SU-DHL-6 (cell line): ENCODE results near the gene DUSP6.

Experiments
- H2AFZ ChIP-seq: fragments of 200-600 bp; sonication (generic); 2 replicates; pipeline ENCODE4 v1.6.1; 2014; ENCODE audit warnings: low read depth, mild to moderate bottlenecking, moderate library complexity, mixed read lengths, antibody characterized with exemption, low read length; ENCODE audit not compliant: severe bottlenecking
- H3F3A ChIP-seq: fragments of 200-600 bp; shearing (Covaris generic); 2 replicates; pipeline ENCODE4 v1.6.0; 2016; ENCODE audit warnings: antibody characterized with exemption, mild to moderate bottlenecking; ENCODE audit not compliant: insufficient read depth
- H3K27ac ChIP-seq: fragments of 200-600 bp; sonication (generic); 2 replicates; pipeline ENCODE4 v1.5.1; 2016; ENCODE audit warnings: low read depth, mild to moderate bottlenecking, low read length, moderate library complexity, mixed read lengths
- H3K27me3 ChIP-seq: fragments of 200-600 bp; sonication (generic), shearing (Covaris generic); 2 replicates; pipeline ENCODE4 v1.6.0; 2014; ENCODE audit warnings: mild to moderate bottlenecking, low read length
- H3K36me3 ChIP-seq: fragments of 200-600 bp; sonication (generic); 2 replicates; pipeline ENCODE4 v1.6.1; 2014; ENCODE audit warnings: mild to moderate bottlenecking, low read length, mixed read lengths
- H3K4me2 ChIP-seq: fragments of 300-600, 200-600 bp; shearing (Covaris generic), sonication (generic); 2 replicates; pipeline ENCODE4 v1.6.0; 2014; ENCODE audit warnings: low read length, low read depth, mild to moderate bottlenecking; ENCODE audit not compliant: poor library complexity, severe bottlenecking
- H3K4me3 ChIP-seq: fragments of 200-600 bp; sonication (generic); 2 replicates; pipeline ENCODE4 v1.5.1; 2014; ENCODE audit warnings: antibody characterized with exemption, low read length, mild to moderate bottlenecking, mixed read lengths; ENCODE audit not compliant: insufficient read depth, poor library complexity, severe bottlenecking
- H3K79me2 ChIP-seq: fragments of 200-600 bp; sonication (generic); 2 replicates; pipeline ENCODE4 v1.6.1; 2014; ENCODE audit warnings: mild to moderate bottlenecking, low read length, moderate library complexity; ENCODE audit not compliant: insufficient read depth
- H3K9ac ChIP-seq: fragments of 200-600 bp; sonication (generic); 2 replicates; pipeline ENCODE4 v1.7.0; 2014; ENCODE audit warnings: mild to moderate bottlenecking, low read length
- H3K9me2 ChIP-seq: fragments of 200-600 bp; sonication (generic); replicated peaks from 2 replicates; pipeline ENCODE4 v1.6.1; 2014; ENCODE audit warnings: low read length; ENCODE audit not compliant: insufficient read depth
- H3K9me3 ChIP-seq: fragments of 200-600 bp; sonication (generic); 2 replicates; pipeline ENCODE4 v1.6.1; 2014; ENCODE audit warnings: low read length, mixed read lengths; ENCODE audit not compliant: insufficient read depth
- H4K20me1 ChIP-seq: fragments of 200-600 bp; sonication (generic); 2 replicates; pipeline ENCODE4 v1.6.1; 2014; ENCODE audit warnings: low read depth, mild to moderate bottlenecking, antibody characterized with exemption, low read length, moderate library complexity, mixed read lengths
- EZH2phosphoT487 ChIP-seq: fragments of 200-600 bp; sonication (generic), shearing (Covaris generic); conservative IDR thresholded peaks from 2 replicates; pipeline ENCODE4 v1.6.1; 2018; ENCODE audit warnings: mild to moderate bottlenecking, antibody characterized with exemption, low read length, moderate library complexity, mixed read lengths
- TF ChIP-seq, protein P1 (sequence below): fragments of 200-600 bp; sonication (generic); IDR thresholded peaks from one replicate; pipeline ENCODE4 v1.5.1; 2017; ENCODE audit warnings: antibody characterized with exemption, mild to moderate bottlenecking, low read length, moderate library complexity; ENCODE audit not compliant: insufficient read depth, poor library complexity, severe bottlenecking

Gene DUSP6

DNA sequence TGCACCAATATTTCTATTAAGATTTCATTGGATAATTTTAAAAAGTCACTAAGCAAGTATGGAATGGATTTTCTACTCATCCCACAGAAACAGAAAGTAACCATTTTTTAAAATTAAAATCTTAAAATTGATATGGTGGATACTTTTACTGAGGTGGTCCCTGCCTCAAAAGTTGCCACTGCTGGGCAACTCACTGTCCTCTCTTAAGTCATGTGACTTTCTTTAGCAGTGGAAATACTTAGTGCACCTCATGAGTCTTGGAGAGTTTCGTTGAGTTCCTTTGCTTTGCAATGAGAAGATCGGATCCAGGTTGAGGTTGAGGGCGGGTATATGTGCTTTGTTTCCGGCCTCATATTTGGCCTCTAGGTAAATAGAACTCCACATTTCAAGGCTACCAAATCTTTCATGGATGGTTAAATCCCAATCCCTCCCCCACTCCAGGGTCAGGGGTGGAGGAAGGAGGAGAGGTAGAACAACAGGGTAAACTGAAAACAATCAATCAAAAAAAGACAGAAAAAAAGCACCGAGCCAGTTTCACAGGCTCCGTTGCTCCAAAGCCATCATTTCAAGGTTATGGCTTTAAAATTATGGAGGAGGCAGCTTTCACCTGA, 39.5 kb upstream of the DUSP6 start:
- Histone ChIP-seq H3K9me2 (no peaks in the 10 kb centered on the region), H3K36me3 (no peaks in the 10 kb centered on the region), H3K4me3 (no peak overlapping the region), H4K20me1 (no peaks in the 10 kb centered on the region), H3K79me2 (no peaks in the 10 kb centered on the region), H2AFZ (no peak overlapping the region), H3K27me3 (no peaks in the 10 kb centered on the region), H3K27ac (no peak overlapping the region), H3K4me2 (no peak overlapping the region), H3F3A (no peaks in the 10 kb centered on the region), H3K9ac (no peak overlapping the region), H3K9me3 (no peaks in the 10 kb centered on the region)
- TF ChIP-seq, protein P1, sequence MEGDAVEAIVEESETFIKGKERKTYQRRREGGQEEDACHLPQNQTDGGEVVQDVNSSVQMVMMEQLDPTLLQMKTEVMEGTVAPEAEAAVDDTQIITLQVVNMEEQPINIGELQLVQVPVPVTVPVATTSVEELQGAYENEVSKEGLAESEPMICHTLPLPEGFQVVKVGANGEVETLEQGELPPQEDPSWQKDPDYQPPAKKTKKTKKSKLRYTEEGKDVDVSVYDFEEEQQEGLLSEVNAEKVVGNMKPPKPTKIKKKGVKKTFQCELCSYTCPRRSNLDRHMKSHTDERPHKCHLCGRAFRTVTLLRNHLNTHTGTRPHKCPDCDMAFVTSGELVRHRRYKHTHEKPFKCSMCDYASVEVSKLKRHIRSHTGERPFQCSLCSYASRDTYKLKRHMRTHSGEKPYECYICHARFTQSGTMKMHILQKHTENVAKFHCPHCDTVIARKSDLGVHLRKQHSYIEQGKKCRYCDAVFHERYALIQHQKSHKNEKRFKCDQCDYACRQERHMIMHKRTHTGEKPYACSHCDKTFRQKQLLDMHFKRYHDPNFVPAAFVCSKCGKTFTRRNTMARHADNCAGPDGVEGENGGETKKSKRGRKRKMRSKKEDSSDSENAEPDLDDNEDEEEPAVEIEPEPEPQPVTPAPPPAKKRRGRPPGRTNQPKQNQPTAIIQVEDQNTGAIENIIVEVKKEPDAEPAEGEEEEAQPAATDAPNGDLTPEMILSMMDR = no peak
- TF ChIP-seq EZH2phosphoT487 = no peak

DNA sequence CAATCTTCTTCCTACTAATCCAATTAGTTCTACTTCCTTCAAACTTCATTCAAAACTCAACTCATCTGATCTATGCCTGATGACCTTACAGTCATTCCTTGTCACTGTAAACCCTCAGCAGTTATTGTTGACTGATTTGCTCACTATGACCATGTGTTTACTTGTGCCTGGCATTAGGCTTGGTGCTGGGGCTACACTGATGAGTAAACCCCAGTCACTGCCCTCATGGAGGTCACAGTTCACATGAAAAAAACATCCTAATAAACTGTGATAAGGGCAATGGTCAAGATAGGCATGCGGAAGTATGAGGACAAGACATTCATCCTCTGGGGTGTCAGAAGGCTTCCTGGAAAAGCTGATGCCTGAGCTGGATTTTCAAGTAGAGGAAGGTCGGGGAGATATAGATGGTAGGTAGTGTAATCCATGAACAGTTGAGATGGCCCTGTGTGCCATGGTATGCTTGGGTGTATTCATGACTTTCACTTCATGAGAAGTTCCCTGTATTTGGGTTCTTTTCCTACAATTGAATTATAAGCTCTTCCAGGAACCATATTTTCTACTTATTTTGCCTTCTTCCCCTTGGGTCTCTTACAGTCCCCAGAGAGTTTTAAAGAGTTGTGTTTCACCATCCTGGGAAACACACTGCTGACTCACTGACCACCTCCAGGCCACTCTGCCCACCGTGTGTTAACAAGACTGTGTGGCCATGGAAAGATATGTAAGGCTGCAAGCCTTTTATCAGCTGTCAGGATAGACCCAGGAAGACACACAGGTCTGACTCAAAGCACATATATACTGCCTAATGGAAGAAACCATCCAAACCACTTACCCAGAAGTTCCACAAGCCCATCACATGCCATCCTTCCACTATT, 38.7 kb upstream of the DUSP6 start:
- Histone ChIP-seq H3K9ac (no peak overlapping the region), H2AFZ (no peak overlapping the region), H3K4me2 (no peak overlapping the region)

DNA sequence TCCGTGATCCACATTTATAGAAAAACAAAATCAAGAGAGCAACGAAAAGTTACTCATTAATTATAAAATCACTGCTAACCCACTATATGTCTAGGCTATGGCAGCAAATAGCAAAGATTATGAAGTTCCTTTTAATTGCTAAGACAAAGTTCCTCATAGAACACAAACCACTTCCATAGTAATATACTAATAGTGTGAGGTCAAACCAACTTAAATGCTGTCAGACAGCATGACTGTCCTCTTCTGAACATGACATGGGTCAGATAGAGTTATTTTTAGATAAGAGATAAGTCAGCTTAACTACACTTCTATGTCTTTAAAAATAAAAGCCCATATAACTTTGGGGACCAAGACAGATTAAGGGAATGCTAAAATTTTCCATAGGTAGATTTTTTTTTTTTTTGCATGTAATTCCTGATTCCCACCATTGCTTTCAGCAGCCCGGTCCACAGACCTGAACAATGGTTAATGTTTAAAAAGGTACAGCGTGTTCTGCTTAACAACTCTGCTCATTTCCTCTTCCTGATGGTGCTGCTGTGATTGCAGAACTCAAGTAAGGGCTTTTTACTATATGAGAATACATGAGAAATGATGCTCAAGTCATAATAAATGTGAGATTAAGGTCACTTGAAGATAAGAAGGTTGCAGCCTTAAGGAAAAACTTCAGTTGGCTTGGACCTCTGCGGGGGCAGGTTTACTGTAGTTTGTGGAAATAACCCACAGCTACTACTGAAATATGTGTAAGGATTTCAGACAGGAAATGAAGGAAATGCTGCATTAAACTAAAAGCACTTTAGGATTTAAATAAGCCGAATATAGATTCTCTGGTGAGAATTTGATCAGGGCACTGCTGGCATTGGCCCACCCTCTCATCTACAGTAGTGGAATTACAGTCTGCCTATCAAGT, 37.7 kb upstream of the DUSP6 start:
- Histone ChIP-seq H3K4me2 (no peak overlapping the region), H2AFZ (no peak overlapping the region), H3K79me2 (no peaks in the 10 kb centered on the region), H4K20me1 (no peaks in the 10 kb centered on the region), H3K36me3 (no peaks in the 10 kb centered on the region), H3F3A (no peaks in the 10 kb centered on the region), H3K27ac (no peak overlapping the region), H3K9me3 (no peaks in the 10 kb centered on the region), H3K27me3 (no peaks in the 10 kb centered on the region), H3K9ac (no peak overlapping the region), H3K4me3 (no peak overlapping the region), H3K9me2 (no peaks in the 10 kb centered on the region)
- TF ChIP-seq EZH2phosphoT487 = no peak

More for the DNA sequence above, 38.7 kb upstream of the DUSP6 start:
- H3K36me3 ChIP-seq = no peaks in the 10 kb centered on the region
- no peak for TF ChIP-seq EZH2phosphoT487
- TF ChIP-seq, protein P1 = no peak
- H4K20me1 ChIP-seq = no peaks in the 10 kb centered on the region
- no peak overlapping the region for H3K27ac ChIP-seq
- no peaks in the 10 kb centered on the region for H3K79me2 ChIP-seq
- H3K9me3 ChIP-seq = no peaks in the 10 kb centered on the region
- no peaks in the 10 kb centered on the region for H3K9me2 ChIP-seq
- H3K4me3 ChIP-seq = no peak overlapping the region
- H3K27me3 ChIP-seq = no peaks in the 10 kb centered on the region
- no peaks in the 10 kb centered on the region for H3F3A ChIP-seq
